Activated T-cell treated with anti-CD3 and anti-CD28 coated beads for 24 hours (primary cell): ENCODE results near the gene MYO7B.

ENCODE experiments used
- DNase-seq: peaks from one replicate; pipeline ENCODE4 v3.0.0-alpha.2; 2020; ENCODE audit warnings: low read depth

Gene MYO7B

GRCh38 chr2:127609818-127610217, 74.3 kb downstream of the MYO7B start:
- no peak for DNase-seq

GRCh38 chr2:127610561-127610960, 75.1 kb downstream of the MYO7B start:
- no peak for DNase-seq

- DNase-seq = no peak
Observed at GRCh38 chr2:127611076-127611925, 75.8 kb downstream of the MYO7B start.

- DNase-seq = no peak
Observed at GRCh38 chr2:127612111-127612822, 76.8 kb downstream of the MYO7B start.

- no peak for DNase-seq
Observed at GRCh38 chr2:127614246-127614645, 78.8 kb downstream of the MYO7B start.

- no peak for DNase-seq
Observed at GRCh38 chr2:127614731-127615130, 79.2 kb downstream of the MYO7B start.

- no peak for DNase-seq
Observed at GRCh38 chr2:127615511-127616166, 80.2 kb downstream of the MYO7B start.

GRCh38 chr2:127618551-127619202, 83.2 kb downstream of the MYO7B start:
- DNase-seq = no peak

- DNase-seq = no peak
Observed at GRCh38 chr2:127619203-127619590, 83.7 kb downstream of the MYO7B start.

- DNase-seq = no peak
Observed at GRCh38 chr2:127619877-127620705, 84.6 kb downstream of the MYO7B start.

- DNase-seq = no peak
Observed at GRCh38 chr2:127620866-127621265, 85.4 kb downstream of the MYO7B start.

- no peak for DNase-seq
Observed at GRCh38 chr2:127621981-127622431, 86.5 kb downstream of the MYO7B start.

- no peak for DNase-seq
Observed at GRCh38 chr2:127622561-127623387, 87.3 kb downstream of the MYO7B start.

- no peak for DNase-seq
Observed at GRCh38 chr2:127623388-127624319, 88.2 kb downstream of the MYO7B start.

- DNase-seq = no peak
Observed at GRCh38 chr2:127624320-127624755, 88.9 kb downstream of the MYO7B start.

- no peak for DNase-seq
Observed at GRCh38 chr2:127624756-127625571, 89.5 kb downstream of the MYO7B start.

GRCh38 chr2:127625572-127625951, 90.1 kb downstream of the MYO7B start:
- no peak for DNase-seq

- no peak for DNase-seq
Observed at GRCh38 chr2:127626175-127626574, 90.7 kb downstream of the MYO7B start.
